Trophoblast cell (in vitro differentiated cells and primary cell): ENCODE measurements around the gene PLA2G4B.

Source experiments
- DNase-seq, 2 donors: peaks; one replicate each; pipeline ENCODE4 v3.0.0-alpha.2; 2016
- H2AFZ ChIP-seq: 2 replicates; pipeline ENCODE4 v1.6.1; 2013; ENCODE audit warnings: low read length, moderate library complexity, mild to moderate bottlenecking; ENCODE audit not compliant: insufficient read depth, poor library complexity
- H2AK5ac ChIP-seq: 2 replicates; pipeline ENCODE4 v1.6.1; 2013; ENCODE audit warnings: mild to moderate bottlenecking, low read length
- H2BK120ac ChIP-seq: 2 replicates; pipeline ENCODE4 v1.6.1; 2013; ENCODE audit warnings: low read length, mild to moderate bottlenecking, moderate library complexity; ENCODE audit not compliant: insufficient read depth, poor library complexity
- H2BK12ac ChIP-seq: 2 replicates; pipeline ENCODE4 v1.6.1; 2013; ENCODE audit warnings: mild to moderate bottlenecking, low read length, moderate library complexity
- H2BK5ac ChIP-seq: 2 replicates; pipeline ENCODE4 v1.6.1; 2013; ENCODE audit warnings: low read length, low read depth, moderate library complexity, mild to moderate bottlenecking; ENCODE audit not compliant: poor library complexity
- H3K14ac ChIP-seq: 2 replicates; pipeline ENCODE4 v1.6.1; 2013; ENCODE audit warnings: mild to moderate bottlenecking, low read length
- H3K18ac ChIP-seq: 2 replicates; pipeline ENCODE4 v1.6.1; 2013; ENCODE audit warnings: mild to moderate bottlenecking, low read length
- H3K23ac ChIP-seq: 2 replicates; pipeline ENCODE4 v1.6.1; 2013; ENCODE audit warnings: low read length
- H3K27ac ChIP-seq: 2 replicates; pipeline ENCODE4 v1.5.1; 2013; ENCODE audit warnings: low read depth, mild to moderate bottlenecking, inconsistent platforms, low read length, moderate library complexity
- H3K27me3 ChIP-seq: 2 replicates; pipeline ENCODE4 v1.6.1; 2013; ENCODE audit warnings: inconsistent platforms, mild to moderate bottlenecking, low read length, moderate library complexity; ENCODE audit not compliant: insufficient read depth
- H3K36me3 ChIP-seq, 2 experiments: 1 replicate in 1 of 2; 2 replicates in 1 of 2; pipeline ENCODE4 v1.6.1; 2013; ENCODE audit warnings: low read length in 2 of 2, mild to moderate bottlenecking in 2 of 2, moderate library complexity in 1 of 2; ENCODE audit not compliant: insufficient read depth in 2 of 2, control insufficient read depth in 1 of 2
- H3K4ac ChIP-seq: 2 replicates; pipeline ENCODE4 v1.6.1; 2013; ENCODE audit warnings: low read depth, mild to moderate bottlenecking, low read length, moderate library complexity
- H3K4me1 ChIP-seq, 2 experiments: 1 replicate in 1 of 2; 2 replicates in 1 of 2; pipeline ENCODE4 v1.6.1; 2013; ENCODE audit warnings: low read length in 2 of 2, mild to moderate bottlenecking in 2 of 2, moderate library complexity in 1 of 2; ENCODE audit not compliant: insufficient read depth in 2 of 2, control insufficient read depth in 1 of 2
- H3K4me2 ChIP-seq: 2 replicates; pipeline ENCODE4 v1.6.1; 2013; ENCODE audit warnings: inconsistent platforms, mild to moderate bottlenecking, low read length, moderate library complexity
- H3K4me3 ChIP-seq: 2 replicates; pipeline ENCODE4 v1.5.1; 2013; ENCODE audit warnings: mild to moderate bottlenecking, low read depth, low read length, inconsistent platforms
- H3K79me1 ChIP-seq: one replicate; pipeline ENCODE4 v1.6.1; 2013; ENCODE audit warnings: low read length
- H3K79me2 ChIP-seq: 2 replicates; pipeline ENCODE4 v1.6.1; 2013; ENCODE audit warnings: low read length, mild to moderate bottlenecking; ENCODE audit not compliant: control insufficient read depth, insufficient read depth, poor library complexity
- H3K9ac ChIP-seq: 2 replicates; pipeline ENCODE4 v1.6.1; 2013; ENCODE audit warnings: mild to moderate bottlenecking, low read length
- H3K9me3 ChIP-seq: 2 replicates; pipeline ENCODE4 v1.6.1; 2013; ENCODE audit warnings: low read depth, mild to moderate bottlenecking, control low read depth, inconsistent platforms, low read length; ENCODE audit not compliant: insufficient read depth
- H4K12ac ChIP-seq: 2 replicates; pipeline ENCODE4 v1.6.1; 2013; ENCODE audit warnings: low read depth, mild to moderate bottlenecking, low read length, moderate library complexity
- H4K8ac ChIP-seq: 2 replicates; pipeline ENCODE4 v1.6.1; 2013; ENCODE audit warnings: low read depth, mild to moderate bottlenecking, low read length, moderate library complexity
- H4K91ac ChIP-seq: one replicate; pipeline ENCODE4 v1.6.1; 2013; ENCODE audit warnings: low read depth, mild to moderate bottlenecking, low read length, moderate library complexity
- WGBS: extraction: QIAGEN DNeasy Blood & Tissue Kit; methylation state at CpG from one replicate; pipeline ENCODE4 v1.1.7; 2013; ENCODE audit warnings: missing lambda C conversion rate; ENCODE audit not compliant: insufficient read length, insufficient coverage; ENCODE audit errors: extremely low coverage; 5-methylcytosine and 5-hydroxymethylcytosine counted together

Gene PLA2G4B

DNA sequence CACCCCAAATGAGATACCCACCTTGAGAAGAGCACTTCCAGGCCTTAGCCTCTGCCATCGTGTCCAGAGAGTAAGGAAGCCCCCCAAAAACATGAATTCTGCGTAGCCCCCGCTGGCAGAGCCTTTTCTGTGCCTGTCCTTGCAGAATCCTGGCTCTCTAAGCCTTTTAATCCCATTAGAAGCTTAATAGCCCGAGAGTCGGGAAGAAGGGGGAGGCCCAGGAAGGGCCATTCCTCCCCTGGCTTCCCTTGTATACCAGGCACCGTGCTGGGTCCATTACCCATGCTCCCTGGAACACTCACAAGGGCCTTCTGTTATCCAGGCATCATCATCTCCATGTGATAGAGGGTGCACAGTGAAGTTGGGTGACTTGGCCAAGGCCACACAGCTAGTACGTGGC, 48.1 kb downstream of the PLA2G4B start:
- DNase-seq = no peak
- no peaks in the 10 kb centered on the region for H3K79me1 ChIP-seq
- no peak overlapping the region for H3K27ac ChIP-seq
- no peak overlapping the region for H2BK12ac ChIP-seq
- H3K4me3 ChIP-seq = no peak overlapping the region
- no peaks in the 10 kb centered on the region for H3K36me3 ChIP-seq
- H3K4me1 ChIP-seq = peaks cover 5 to 8% of the 10 kb centered on the region in 2 experiments
- no peak overlapping the region for H2AFZ ChIP-seq
- no peak overlapping the region for H4K8ac ChIP-seq
- no peak overlapping the region for H3K14ac ChIP-seq
- H3K4me2 ChIP-seq = no peak overlapping the region
- no peaks in the 10 kb centered on the region for H3K79me2 ChIP-seq
- H3K23ac ChIP-seq = no peak overlapping the region
- H3K27me3 ChIP-seq = peaks cover 2% of the 10 kb centered on the region
- no peak overlapping the region for H4K91ac ChIP-seq
- H2BK5ac ChIP-seq = no peak overlapping the region
- H3K9ac ChIP-seq = no peak overlapping the region
- H4K12ac ChIP-seq = no peak overlapping the region
- H3K4ac ChIP-seq = no peak overlapping the region
- no CpG with 5 or more reads among the region's 7 CpGs for WGBS
- peaks cover 5% of the 10 kb centered on the region for H3K9me3 ChIP-seq
- H2AK5ac ChIP-seq = no peak overlapping the region
- H2BK120ac ChIP-seq = no peak overlapping the region
- no peak overlapping the region for H3K18ac ChIP-seq

DNA sequence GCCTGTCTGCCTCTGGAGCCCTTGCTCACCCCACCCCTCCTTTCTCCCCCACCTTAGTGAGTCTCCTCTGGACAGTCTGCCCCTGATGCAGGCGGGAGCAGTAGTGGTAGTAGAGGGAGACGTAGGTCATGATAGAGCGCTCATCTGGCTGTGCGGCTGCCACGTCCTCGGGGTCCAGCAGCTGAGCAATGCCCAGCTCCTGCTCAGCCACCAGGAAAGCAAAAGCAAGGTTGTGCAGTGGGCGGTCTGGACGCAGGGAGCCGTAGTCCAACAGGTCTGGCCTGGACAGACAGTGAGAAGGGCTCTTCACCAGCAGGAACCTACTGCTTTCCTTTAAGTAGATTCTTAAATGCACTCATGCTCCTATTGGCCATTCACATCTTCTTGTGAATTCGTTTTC, 48.5 kb downstream of the PLA2G4B start:
- H4K12ac ChIP-seq = no peak overlapping the region
- no peak overlapping the region for H2AFZ ChIP-seq
- H3K18ac ChIP-seq = no peak overlapping the region
- no peak overlapping the region for H4K91ac ChIP-seq
- no peaks in the 10 kb centered on the region for H3K79me2 ChIP-seq
- no peak overlapping the region for H2BK120ac ChIP-seq
- no peak overlapping the region for H4K8ac ChIP-seq
- no peaks in the 10 kb centered on the region for H3K27me3 ChIP-seq
- H2BK12ac ChIP-seq = no peak overlapping the region
- H3K4me1 ChIP-seq = peaks cover 4 to 5% of the 10 kb centered on the region in 2 experiments
- H3K36me3 ChIP-seq = no peaks in the 10 kb centered on the region
- H3K4me3 ChIP-seq = no peak overlapping the region
- no peak overlapping the region for H3K23ac ChIP-seq
- no peak overlapping the region for H3K14ac ChIP-seq
- H3K4me2 ChIP-seq = no peak overlapping the region
- DNase-seq = no peak
- peaks cover 2% of the 10 kb centered on the region for H3K9me3 ChIP-seq
- no peak overlapping the region for H2AK5ac ChIP-seq
- H3K9ac ChIP-seq = no peak overlapping the region
- H3K4ac ChIP-seq = no peak overlapping the region
- WGBS = no CpG with 5 or more reads among the region's 10 CpGs
- no peaks in the 10 kb centered on the region for H3K79me1 ChIP-seq
- no peak overlapping the region for H2BK5ac ChIP-seq
- H3K27ac ChIP-seq = no peak overlapping the region

DNA sequence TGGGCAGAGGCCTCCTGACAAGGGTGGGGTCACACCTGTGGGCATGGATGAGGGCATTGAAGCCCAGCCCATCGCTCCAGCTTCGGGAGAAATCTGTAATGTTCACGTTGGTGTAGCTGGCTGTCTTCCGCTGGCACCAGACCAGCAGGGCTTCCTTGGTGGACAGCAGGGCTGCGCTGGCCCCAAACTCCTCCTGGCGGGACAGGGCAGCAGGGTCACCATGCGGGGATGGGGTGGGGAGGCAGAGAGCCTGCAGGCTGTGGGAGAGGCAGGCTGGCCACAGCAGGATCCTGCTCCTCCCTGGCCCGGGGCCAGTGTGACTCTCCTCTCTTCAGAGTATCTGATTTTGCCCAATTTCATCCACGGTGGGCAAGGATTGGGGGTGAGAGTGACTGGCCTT, 49.2 kb downstream of the PLA2G4B start:
- Histone ChIP-seq H3K79me2 (no peaks in the 10 kb centered on the region), H4K8ac (no peak overlapping the region), H2BK12ac (no peak overlapping the region), H3K27ac (no peak overlapping the region), H2BK5ac (no peak overlapping the region), H3K27me3 (no peaks in the 10 kb centered on the region), H3K79me1 (no peaks in the 10 kb centered on the region), H2BK120ac (no peak overlapping the region), H4K91ac (no peak overlapping the region), H3K4me1 (no peaks in the 10 kb centered on the region), H3K9ac (no peak overlapping the region), H3K23ac (no peak overlapping the region), H3K4me3 (no peak overlapping the region), H3K4ac (no peak overlapping the region), H3K4me2 (no peak overlapping the region), H2AK5ac (no peak overlapping the region), H3K36me3 (no peaks in the 10 kb centered on the region), H3K18ac (no peak overlapping the region), H4K12ac (no peak overlapping the region), H2AFZ (no peak overlapping the region), H3K9me3 (peaks cover 2% of the 10 kb centered on the region), H3K14ac (no peak overlapping the region)
- DNase-seq = no peak
- WGBS = no CpG with 5 or more reads among the region's 9 CpGs

DNA sequence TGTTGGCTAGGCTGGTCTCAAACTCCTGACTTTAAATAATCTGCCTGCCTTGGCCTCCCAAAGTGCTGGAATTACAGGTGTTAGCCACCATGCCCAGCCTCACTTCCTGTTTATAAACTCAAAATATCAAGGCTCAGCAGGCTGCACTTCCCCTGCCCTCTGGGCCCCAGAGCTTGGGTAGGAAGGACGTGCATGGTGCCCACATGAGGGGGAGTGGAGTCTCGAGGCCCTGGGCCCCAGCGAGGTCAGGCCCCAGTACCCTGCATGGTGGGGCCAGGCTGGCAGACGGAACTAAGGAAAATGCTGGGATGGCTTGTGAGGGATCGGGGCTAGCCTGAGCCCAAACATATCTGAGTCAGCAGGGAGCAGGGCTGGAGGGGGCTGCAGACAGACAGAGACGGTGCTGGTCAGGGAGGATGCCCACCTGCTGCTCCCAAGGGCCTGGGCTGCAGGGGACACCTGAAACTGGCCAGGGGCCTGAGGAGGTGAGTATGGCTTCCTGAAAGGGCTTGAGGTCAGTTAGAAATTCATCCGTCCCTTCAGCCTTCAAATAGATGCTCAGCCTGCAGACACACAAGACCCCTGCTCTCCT, 50.1 kb downstream of the PLA2G4B start:
- H3K4me1 ChIP-seq = no peaks in the 10 kb centered on the region
- peaks cover 2% of the 10 kb centered on the region for H3K9me3 ChIP-seq
- no peak overlapping the region for H3K27ac ChIP-seq
- no peaks in the 10 kb centered on the region for H3K79me1 ChIP-seq
- H2AK5ac ChIP-seq = no peak overlapping the region
- no peak overlapping the region for H4K91ac ChIP-seq
- no peak for DNase-seq
- H3K27me3 ChIP-seq = no peaks in the 10 kb centered on the region
- H3K18ac ChIP-seq = no peak overlapping the region
- H2BK120ac ChIP-seq = no peak overlapping the region
- no peak overlapping the region for H4K12ac ChIP-seq
- no peak overlapping the region for H2BK12ac ChIP-seq
- H3K14ac ChIP-seq = no peak overlapping the region
- H2AFZ ChIP-seq = no peak overlapping the region
- no peak overlapping the region for H4K8ac ChIP-seq
- H2BK5ac ChIP-seq = no peak overlapping the region
- no peak overlapping the region for H3K4me3 ChIP-seq
- WGBS = no CpG with 5 or more reads among the region's 7 CpGs
- no peaks in the 10 kb centered on the region for H3K36me3 ChIP-seq
- no peaks in the 10 kb centered on the region for H3K79me2 ChIP-seq
- no peak overlapping the region for H3K4ac ChIP-seq
- no peak overlapping the region for H3K9ac ChIP-seq
- no peak overlapping the region for H3K4me2 ChIP-seq
- H3K23ac ChIP-seq = no peak overlapping the region
